ENCODE measurements around the gene ZC3H10.

DNA sequence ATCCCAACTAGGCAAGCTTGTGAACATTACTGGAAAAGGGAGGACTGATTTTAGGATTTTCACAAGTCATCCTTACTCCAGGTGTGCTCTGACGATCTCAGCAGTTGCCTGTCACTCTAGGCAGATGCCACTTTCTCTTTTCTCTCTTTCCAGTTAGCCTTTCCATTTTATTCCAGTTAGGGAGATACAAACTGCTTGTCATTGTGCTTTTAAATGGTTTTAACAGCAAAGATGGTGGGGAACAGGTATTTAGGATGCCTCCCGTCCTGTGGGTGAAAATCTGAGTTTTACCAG, 12.5 kb upstream of the ZC3H10 start:
- TF ChIP-seq, protein P1, sequence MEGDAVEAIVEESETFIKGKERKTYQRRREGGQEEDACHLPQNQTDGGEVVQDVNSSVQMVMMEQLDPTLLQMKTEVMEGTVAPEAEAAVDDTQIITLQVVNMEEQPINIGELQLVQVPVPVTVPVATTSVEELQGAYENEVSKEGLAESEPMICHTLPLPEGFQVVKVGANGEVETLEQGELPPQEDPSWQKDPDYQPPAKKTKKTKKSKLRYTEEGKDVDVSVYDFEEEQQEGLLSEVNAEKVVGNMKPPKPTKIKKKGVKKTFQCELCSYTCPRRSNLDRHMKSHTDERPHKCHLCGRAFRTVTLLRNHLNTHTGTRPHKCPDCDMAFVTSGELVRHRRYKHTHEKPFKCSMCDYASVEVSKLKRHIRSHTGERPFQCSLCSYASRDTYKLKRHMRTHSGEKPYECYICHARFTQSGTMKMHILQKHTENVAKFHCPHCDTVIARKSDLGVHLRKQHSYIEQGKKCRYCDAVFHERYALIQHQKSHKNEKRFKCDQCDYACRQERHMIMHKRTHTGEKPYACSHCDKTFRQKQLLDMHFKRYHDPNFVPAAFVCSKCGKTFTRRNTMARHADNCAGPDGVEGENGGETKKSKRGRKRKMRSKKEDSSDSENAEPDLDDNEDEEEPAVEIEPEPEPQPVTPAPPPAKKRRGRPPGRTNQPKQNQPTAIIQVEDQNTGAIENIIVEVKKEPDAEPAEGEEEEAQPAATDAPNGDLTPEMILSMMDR (IDR thresholded peaks at IDR 0.05): no peak
- no peak for TF ChIP-seq POLR2A (IDR thresholded peaks at IDR 0.05)
